Bronchus fibroblast of lung (primary cell): ENCODE results near the gene IGFBP5. TPM values are rescaled to one million over a fixed set of nuclear protein-coding genes. Genes with fewer than 3 reads are reported as not detected.

ENCODE experiments used
- total RNA-seq: library from RNA; depleted of rRNA; stranded (reverse); fragments of >200 nt; gene quantifications from 2 replicates; pipeline ENCODE4 v1.2.3, GENCODE V29; 2015

The IGFBP5 gene, protein sequence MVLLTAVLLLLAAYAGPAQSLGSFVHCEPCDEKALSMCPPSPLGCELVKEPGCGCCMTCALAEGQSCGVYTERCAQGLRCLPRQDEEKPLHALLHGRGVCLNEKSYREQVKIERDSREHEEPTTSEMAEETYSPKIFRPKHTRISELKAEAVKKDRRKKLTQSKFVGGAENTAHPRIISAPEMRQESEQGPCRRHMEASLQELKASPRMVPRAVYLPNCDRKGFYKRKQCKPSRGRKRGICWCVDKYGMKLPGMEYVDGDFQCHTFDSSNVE
- 11.6 and 13.7 TPM in 2 replicates for total RNA-seq

DNA sequence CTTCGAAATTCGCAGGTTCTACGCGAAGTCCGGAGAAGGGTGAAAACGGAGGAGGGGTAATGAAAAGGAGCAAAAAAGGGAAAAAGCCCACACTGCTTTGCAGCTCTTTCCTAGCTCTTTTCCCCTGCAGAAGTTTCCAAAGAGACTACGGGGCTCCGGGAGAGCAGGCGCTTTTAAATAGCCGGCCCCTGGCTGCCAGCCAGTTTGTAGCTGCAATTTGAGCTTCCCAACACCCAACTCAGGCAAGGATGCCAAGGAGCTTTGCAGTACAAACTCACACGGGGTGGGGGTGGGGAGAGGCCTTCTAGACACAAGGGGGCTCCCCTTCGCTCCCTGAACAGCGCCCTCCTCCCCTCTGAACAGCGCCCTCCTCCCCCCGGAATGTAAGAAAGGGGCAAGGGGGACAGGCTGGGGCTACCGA is at the start of gene IGFBP5:
IGFBP5 (minus strand) TSS at position 149 of the 421 bp plus-strand sequence. CDS start 774 bp downstream, outside the sequence.

DNA sequence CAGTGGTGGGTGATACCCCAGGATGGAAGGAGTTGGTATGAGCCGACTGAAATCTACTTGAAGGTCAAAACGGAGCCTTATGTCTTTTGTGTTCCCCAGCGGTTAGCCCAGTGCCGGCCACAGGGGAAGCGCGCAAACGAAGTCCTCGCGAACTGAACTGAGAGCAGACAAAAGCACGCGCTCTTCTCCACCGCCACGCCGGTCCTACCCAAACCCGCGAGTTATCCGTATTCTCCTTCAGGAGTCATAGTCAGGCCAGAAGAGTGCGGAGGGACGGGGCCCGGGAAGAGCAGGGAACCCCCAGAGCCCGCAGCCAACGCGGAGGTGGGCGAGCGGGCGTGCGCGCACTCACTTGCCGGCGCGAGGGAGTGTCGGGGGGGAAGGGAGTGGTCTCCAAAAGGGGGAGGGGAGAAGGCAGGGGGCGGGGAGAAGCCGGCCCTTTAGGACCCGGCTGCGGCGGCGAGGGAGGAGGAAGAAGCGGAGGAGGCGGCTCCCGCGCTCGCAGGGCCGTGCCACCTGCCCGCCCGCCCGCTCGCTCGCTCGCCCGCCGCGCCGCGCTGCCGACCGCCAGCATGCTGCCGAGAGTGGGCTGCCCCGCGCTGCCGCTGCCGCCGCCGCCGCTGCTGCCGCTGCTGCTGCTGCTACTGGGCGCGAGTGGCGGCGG is 62.3 kb downstream of the IGFBP5 start, which contains the start of gene IGFBP2:
IGFBP2 (plus strand) TSS at position 469 of the 664 bp plus-strand sequence; CDS start at position 573, 104 bp downstream.

Other genes starting within 250 kb of the IGFBP5 start
- gene RPL37A, start 196.7 kb downstream of the IGFBP5 start, total RNA-seq, result 1,246 and 1,311 TPM in 2 replicates
- gene IGFBP2, start 62.1 kb downstream of the IGFBP5 start, total RNA-seq, result 38.7 and 41.2 TPM in 2 replicates
- not detected in 2 replicates for gene TNP1, start 164.5 kb upstream of the IGFBP5 start, total RNA-seq